SK-N-MC (cell line): ENCODE measurements around the gene TRIM49D1.
"Not testable (repeated sequence)": the region's sequence is repeated elsewhere in the genome, so short reads cannot be mapped to it uniquely, and the experiment has no call there.

Experiments used
- DNase-seq: peaks from one replicate; pipeline ENCODE4 v3.0.0-alpha.2; 2011; ENCODE audit warnings: low read depth, low spot score
- H3K27ac ChIP-seq: fragments of 200-600 bp; sonication (generic); 2 replicates; pipeline ENCODE4 v1.5.1; 2016; ENCODE audit warnings: mixed run types
- H3K36me3 ChIP-seq: fragments of 200-600 bp; sonication (generic); 2 replicates; pipeline ENCODE4 v1.6.1; 2017; ENCODE audit warnings: antibody characterized with exemption, low read length, mixed read lengths; ENCODE audit not compliant: insufficient read depth
- H3K4me3 ChIP-seq: fragments of 200-600 bp; sonication (generic); 2 replicates; pipeline ENCODE4 v1.5.1; 2016
- H3K9ac ChIP-seq: fragments of 200-600 bp; sonication (generic); 2 replicates; pipeline ENCODE4 v1.8.0; 2017; ENCODE audit warnings: mixed run types, mixed read lengths; ENCODE audit not compliant: insufficient read length
- H3K9me3 ChIP-seq: fragments of 200-600 bp; sonication (generic); 2 replicates; pipeline ENCODE4 v1.6.1; 2017; ENCODE audit warnings: low read depth, mild to moderate bottlenecking, antibody characterized with exemption, low read length, moderate library complexity, mixed read lengths
- EZH2 ChIP-seq: fragments of 200-600 bp; sonication (generic); IDR thresholded peaks from one replicate; pipeline ENCODE4 v1.6.1; 2017; ENCODE audit warnings: antibody characterized with exemption
- FOXP2 ChIP-seq: optimal IDR thresholded peaks from 2 replicates; pipeline ENCODE3; 2011; ENCODE audit warnings: mild to moderate bottlenecking, moderate library complexity; ENCODE audit not compliant: insufficient read depth; ENCODE audit errors: extremely low read length, control extremely low read depth
- POLR2AphosphoS5 ChIP-seq: IDR thresholded peaks from 2 replicates; pipeline ENCODE4 v1.6.1; 2012; ENCODE audit warnings: mild to moderate bottlenecking, low read depth, low read length, borderline replicate concordance

Gene TRIM49D1, protein sequence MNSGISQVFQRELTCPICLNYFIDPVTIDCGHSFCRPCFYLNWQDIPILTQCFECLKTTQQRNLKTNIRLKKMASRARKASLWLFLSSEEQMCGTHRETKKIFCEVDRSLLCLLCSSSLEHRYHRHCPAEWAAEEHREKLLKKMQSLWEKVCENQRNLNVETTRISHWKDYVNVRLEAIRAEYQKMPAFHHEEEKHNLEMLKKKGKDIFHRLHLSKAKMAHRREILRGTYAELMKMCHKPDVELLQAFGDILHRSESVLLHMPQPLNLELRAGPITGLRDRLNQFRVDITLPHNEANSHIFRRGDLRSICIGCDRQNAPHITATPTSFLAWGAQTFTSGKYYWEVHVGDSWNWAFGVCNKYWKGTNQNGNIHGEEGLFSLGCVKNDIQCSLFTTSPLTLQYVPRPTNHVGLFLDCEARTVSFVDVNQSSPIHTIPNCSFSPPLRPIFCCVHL

GRCh38 chr11:89922195-89922660 is at the start of gene TRIM49D1:
TRIM49D1 (minus strand) TSS chr11:89922245; CDS start chr11:89917710, 4,535 bp downstream.
- no peak for DNase-seq
- no peaks in the 10 kb centered on the region for H3K9me3 ChIP-seq
- TF ChIP-seq EZH2 (no peak), POLR2AphosphoS5 (no peak), FOXP2 (no peak)
- no peak within 1 kb of the TSS for H3K9ac ChIP-seq
- H3K4me3 ChIP-seq: no peak within 1 kb of the TSS
- H3K27ac ChIP-seq: no peak within 1 kb of the TSS
- no peaks in the 10 kb centered on the region for H3K36me3 ChIP-seq

DNA sequence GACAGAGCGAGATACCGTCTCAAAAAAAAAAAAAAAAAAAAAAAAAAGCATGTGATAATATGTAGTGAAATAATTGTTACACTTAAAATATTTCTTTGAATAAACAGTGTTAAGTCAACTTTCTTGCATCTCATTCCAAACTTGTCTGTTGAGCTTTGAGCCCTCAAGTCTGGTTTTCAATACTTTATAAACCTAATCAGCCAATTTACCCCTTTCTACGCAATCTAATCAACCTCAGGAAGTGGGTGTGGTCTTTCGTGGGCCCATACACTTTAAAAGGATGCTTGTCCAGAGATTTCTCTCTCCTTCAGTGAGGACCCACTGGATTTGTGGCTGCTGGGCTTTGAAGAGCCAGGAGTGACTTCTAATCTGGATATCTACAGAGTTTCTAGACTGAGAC is 43.7 kb upstream of the TRIM49D1 start, which contains the start of gene TRIM64:
Gene TRIM64 (plus strand): TSS at position 301 of the 400 bp plus-strand sequence. CDS start 2,467 bp downstream, outside the sequence.
- H3K9ac ChIP-seq, H3K36me3 ChIP-seq, H3K4me3 ChIP-seq: not testable (repeated sequence)

GRCh38 chr11:89960833-89961232 is 38.8 kb upstream of the TRIM49D1 start:
- not testable (repeated sequence) for H3K9ac ChIP-seq, H3K27ac ChIP-seq, H3K36me3 ChIP-seq, H3K4me3 ChIP-seq, H3K9me3 ChIP-seq, DNase-seq

More for the DNA sequence above, 43.7 kb upstream of the TRIM49D1 start, which contains the start of gene TRIM64:
- DNase-seq, H3K27ac ChIP-seq, H3K9me3 ChIP-seq: not testable (repeated sequence)

- H3K9me3 ChIP-seq, H3K27ac ChIP-seq, DNase-seq: not testable (repeated sequence)
Measured at GRCh38 chr11:89923764-89924163, 1.7 kb upstream of the TRIM49D1 start, which contains the start of gene TRIM49D2. TRIM49D2 (plus strand) TSS chr11:89924064; CDS start chr11:89926762, 2,698 bp downstream.

DNA sequence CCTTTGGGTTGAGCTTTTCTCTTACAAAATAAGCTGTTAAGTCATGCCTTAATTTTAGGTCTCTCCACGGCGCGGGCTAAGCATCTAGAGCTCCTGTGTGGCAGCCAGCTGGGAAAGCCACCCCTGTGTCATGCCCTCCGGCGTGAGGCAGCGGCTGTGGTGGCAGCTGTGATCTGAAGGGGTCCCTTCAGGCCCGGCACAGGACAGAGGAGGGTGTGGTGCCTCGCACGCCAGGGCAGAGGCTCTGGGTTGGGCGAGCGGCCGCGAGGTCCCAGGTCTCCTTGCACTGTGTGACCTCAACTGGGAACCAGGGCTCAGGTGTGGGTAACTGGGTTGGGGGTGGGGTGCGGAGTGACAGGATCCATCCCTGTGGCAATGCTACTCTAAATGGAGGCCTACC is 21.2 kb downstream of the TRIM49D1 start:
- not testable (repeated sequence) for H3K9me3 ChIP-seq, H3K9ac ChIP-seq, H3K4me3 ChIP-seq, DNase-seq, H3K27ac ChIP-seq, H3K36me3 ChIP-seq

More at GRCh38 chr11:89923764-89924163, 1.7 kb upstream of the TRIM49D1 start, which contains the start of gene TRIM49D2:
- not testable (repeated sequence) for H3K36me3 ChIP-seq, H3K4me3 ChIP-seq, H3K9ac ChIP-seq

GRCh38 chr11:89893245-89893644 is 28.8 kb downstream of the TRIM49D1 start:
- not testable (repeated sequence) for H3K27ac ChIP-seq, H3K9ac ChIP-seq, H3K36me3 ChIP-seq, DNase-seq, H3K9me3 ChIP-seq, H3K4me3 ChIP-seq

- H3K4me3 ChIP-seq, H3K9ac ChIP-seq, H3K27ac ChIP-seq, H3K9me3 ChIP-seq, H3K36me3 ChIP-seq, DNase-seq: not testable (repeated sequence)
Measured at GRCh38 chr11:89877511-89877910, 44.5 kb downstream of the TRIM49D1 start.

DNA sequence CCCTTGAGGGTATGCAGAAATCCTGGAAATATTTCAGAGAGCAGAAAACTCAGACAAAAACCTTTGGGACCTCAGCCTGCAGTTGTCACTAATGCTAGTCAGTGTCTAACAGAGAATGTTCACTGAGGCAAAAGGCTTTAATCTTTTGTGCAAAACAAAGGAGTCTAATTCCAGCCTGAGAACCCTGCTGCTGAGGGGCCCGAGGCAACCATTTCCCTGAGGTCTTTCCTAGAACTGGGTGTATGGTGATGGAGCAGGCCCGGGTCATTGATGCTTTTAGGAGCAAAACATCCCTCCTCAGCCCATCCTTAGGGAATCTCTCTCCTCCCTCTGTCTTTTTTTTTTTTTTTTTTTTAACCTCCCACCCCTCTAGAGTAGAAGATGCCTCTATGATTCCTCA is 49.5 kb downstream of the TRIM49D1 start:
- not testable (repeated sequence) for DNase-seq, H3K36me3 ChIP-seq, H3K9ac ChIP-seq, H3K27ac ChIP-seq, H3K4me3 ChIP-seq, H3K9me3 ChIP-seq

DNA sequence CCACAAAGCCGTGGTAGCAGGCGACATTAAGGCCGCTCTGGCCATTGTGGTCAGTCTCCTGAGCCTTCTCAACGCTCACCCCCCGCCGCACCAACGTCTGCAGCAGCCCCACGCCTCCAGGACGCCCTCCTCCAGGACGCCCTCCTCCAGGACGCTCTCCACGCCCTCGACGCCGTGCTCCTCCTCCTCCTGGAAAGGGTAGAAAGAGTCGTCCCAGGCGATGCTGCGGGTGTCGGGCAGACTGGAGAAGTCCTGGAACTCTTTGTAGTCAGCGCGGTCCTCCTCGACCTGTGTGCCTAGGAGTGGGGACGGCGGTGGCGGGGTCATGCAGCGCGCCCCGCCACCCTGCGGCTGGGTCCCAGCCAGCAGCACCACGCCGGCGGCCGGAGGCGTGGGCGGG is 56.8 kb downstream of the TRIM49D1 start:
- not testable (repeated sequence) for H3K4me3 ChIP-seq, DNase-seq, H3K9ac ChIP-seq

DNA sequence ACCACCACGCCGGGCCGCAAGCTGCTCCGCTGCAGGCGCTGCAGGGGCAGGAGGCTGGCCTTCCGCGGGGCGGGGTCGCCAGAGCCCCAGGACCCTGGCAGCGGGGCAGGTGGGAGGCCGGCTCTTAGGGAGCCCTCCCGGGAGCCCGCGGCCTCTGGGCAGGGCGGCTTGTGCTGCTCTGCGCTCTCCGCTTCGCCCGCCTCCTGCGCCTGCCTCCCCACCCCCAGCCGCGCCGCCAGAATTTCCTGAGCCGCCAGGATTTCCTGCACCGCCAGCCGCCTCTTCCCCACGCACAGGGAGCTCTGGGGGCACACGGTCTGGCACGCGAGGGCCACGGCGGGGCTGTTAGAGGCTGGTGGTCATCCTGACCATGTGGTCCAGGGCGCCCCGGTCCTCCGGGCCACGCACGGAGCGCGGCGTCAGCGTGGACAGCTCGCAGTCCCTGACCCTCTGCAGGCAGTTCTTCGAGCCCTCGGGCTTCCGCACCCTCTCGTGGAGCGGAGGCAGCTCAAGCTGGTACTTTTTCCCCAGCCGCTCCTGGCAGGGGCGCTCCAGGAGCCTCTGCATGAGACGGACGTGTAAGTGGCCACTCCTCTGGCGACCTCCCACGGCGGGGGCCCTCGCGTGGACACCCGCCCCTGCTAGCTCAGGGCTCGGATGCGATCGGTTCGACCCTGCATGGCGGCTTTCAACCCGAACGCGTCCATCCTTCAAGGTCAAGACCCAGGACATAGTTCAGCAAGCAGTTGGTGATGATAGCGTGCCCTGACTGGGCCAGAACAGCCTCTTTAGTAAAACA is 57.9 kb downstream of the TRIM49D1 start:
- DNase-seq, H3K36me3 ChIP-seq, H3K4me3 ChIP-seq, H3K27ac ChIP-seq, H3K9ac ChIP-seq, H3K9me3 ChIP-seq: not testable (repeated sequence)

More for the DNA sequence above, 56.8 kb downstream of the TRIM49D1 start:
- H3K36me3 ChIP-seq, H3K9me3 ChIP-seq, H3K27ac ChIP-seq: not testable (repeated sequence)
